NCI-H524 (cell line): ENCODE results near the gene AKAP8.
A peak's percentile ranks its signal among the peaks of the same experiment; 100 is the strongest.
"Not testable (repeated sequence)": the region's sequence is repeated elsewhere in the genome, so short reads cannot be mapped to it uniquely, and the experiment has no call there.

Experiments used
- DNase-seq, 2 experiments: peaks; one replicate each; lab custom pipeline; 2025; lab: John Stamatoyannopoulos, UW

AKAP8 gene

DNA sequence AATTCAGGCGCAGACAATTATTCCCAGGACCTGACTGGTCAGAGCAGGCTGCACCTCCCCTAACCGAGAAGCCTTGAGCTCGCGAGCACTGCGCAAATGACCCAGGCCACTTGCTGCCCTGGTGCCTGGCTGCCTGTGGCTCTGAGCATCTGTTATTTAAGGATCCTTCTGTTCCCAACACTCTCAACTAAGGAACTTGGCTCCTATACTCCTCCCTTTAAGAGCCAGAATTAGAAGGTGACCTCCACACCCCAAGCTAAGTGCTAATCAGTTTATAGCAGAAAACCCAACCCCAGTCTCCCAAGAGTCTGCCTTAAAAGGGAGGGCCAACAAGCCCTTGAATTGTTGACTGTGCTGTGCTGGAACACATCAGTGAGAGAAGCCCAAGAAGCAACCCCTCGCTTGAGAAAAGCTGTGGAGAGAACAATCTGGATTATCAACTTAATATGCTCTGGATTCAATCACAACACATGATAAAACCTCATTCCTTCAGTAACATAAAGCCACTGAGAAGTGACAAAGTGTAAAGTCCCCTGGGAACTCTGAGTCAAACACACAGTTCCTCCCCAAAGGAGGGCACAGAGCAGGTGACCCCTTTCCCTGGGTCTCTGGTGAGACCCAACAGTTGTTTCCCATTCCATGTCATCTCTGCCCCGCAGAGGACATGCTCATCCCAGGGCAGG is 24.7 kb upstream of the AKAP8 start:
- DNase-seq = no peak

DNA sequence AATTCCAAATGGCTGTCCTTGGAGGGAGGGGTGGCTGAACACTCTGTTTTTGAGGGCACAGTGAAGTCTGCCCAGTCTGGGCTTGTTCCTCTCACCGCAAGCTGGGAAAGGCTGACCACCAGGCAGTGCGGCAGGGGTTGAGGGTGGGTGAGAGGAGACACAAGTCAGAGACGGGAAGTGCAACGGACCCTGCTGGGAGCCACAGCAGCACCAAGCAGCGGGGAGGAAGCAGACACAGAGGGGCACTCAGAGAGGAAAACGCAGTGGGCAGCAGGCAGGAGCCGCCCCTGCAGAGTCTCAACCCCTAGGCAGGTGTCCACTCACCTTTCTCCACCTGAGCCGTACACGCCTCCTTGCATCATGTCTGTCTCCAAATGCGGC is 23.6 kb upstream of the AKAP8 start:
- DNase-seq = no peak

DNA sequence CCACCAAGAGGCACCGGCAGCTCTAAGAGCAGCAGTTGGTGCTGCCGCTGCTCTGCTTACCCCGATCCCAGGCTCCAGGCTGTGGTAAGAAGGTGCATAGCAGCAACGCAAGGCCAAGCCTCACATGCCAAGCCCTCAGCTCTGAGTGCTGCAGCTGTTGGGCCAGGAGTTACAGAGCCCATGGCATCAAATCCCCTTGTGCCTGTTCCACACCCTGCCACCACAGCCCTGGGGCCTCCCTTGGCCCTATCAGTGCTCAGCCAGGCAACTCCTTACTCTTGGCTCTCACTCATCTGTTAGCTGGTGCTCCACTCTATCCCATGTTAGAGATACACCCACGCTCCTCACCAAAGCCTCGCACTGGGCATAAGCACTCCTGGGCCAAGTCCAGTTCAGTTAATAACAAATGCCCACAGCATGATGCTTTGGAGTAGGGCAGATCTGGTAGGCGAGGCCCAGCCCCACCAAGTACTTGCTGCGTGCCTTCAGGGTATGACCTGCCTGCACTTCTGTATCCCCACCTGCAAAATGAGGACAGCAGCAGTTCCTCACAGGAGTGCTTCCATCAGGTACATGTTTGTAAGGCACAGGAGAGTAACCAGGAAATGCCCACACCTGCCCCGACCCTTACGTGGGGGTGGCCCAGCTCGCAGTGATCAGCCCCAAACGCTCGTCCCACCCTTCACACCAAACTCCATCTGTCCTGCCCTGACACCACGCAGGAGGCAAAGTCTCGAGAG is 23.0 kb upstream of the AKAP8 start:
- DNase-seq = no peak

DNA sequence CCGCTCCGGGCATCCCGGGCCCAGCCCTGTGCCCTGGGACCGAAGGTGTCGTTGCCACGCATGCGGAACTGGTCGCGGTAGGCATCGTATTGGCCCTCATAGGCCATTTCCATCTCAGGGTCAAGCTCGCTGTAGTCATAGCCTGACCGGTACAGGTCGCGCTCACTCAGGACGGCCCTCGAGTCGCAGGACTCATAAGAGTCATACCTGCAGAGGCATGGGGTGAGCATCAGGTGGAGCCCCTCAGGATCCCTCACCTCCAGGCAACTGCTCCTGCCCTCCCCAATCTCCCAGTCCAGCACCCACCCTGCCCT is 21.8 kb upstream of the AKAP8 start:
- DNase-seq = no peak

DNA sequence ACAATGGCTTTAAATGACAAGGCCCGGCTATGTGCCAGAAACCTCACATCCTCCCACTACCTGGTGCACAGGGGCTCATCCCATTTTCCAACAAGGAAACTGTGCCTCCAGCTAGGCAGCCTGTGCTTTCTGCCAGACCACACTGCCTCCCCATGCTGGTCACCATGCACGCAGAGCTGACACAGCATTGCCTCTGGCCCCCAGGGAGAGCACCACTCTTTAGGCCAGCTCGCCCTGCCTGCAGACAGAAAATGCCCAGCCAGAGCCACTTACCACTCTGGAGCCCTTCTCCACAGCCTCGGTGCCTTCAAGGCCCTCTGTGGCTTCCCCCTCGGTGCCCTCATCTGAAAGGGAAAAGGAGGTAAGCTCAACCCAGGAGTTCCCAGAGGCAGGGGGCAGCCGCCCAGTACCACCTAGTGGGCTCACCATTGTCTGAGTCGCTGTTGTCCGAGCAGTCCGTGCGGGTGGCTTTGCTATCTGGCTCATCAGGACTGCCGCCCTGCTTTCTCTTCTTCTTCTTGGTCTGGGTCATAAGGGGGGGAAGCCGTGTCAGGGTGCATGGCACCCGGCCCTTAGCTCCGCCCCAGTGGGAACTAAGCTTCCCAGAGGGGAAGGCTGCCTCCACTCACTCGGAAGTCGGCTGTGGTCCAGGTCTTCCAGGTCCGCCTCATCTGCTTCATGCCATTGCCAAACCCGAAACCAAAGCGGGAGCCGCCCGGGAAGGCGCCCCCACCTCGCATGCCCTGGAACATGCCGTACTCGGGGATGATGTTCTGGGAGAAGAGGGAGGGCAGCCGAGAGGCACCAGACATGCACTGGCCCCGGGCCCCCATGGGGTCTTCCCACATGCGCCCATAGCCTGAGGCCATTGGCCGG is 21.2 kb upstream of the AKAP8 start:
- no peak for DNase-seq

DNA sequence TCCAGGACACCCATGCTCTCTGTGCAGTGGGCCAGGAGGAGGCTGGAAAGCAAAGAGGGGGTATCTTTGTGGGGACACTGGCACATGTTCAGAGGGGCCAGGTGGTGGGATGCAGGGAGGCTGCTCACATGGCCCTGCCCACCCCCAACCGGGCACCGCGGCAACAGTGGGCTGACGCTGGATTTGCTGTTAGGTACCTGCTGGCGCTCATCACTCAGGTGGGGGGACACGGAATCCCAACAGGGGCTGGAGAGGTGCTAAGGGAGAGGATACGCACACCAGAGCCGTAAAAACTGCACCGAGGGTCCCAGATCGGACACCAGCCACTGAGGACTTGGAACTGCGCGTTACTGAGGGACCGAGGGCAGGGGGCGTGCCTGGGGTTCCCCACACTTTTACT is 20.0 kb upstream of the AKAP8 start:
- no peak for DNase-seq

DNA sequence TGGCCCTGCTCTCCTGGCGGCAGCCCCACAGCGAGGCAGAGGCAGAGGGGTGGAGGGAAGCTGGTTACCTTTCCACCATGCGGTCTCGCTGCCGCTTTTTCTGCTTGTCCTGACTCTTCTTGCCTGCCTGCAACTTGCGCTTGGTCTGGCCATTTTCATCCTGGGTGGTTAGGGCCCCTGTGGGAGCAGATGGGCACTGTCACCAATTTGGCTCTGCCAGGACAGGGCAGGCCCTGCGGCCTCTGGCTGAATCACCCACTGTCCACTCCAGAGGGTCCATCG is 19.6 kb upstream of the AKAP8 start:
- no peak for DNase-seq

DNA sequence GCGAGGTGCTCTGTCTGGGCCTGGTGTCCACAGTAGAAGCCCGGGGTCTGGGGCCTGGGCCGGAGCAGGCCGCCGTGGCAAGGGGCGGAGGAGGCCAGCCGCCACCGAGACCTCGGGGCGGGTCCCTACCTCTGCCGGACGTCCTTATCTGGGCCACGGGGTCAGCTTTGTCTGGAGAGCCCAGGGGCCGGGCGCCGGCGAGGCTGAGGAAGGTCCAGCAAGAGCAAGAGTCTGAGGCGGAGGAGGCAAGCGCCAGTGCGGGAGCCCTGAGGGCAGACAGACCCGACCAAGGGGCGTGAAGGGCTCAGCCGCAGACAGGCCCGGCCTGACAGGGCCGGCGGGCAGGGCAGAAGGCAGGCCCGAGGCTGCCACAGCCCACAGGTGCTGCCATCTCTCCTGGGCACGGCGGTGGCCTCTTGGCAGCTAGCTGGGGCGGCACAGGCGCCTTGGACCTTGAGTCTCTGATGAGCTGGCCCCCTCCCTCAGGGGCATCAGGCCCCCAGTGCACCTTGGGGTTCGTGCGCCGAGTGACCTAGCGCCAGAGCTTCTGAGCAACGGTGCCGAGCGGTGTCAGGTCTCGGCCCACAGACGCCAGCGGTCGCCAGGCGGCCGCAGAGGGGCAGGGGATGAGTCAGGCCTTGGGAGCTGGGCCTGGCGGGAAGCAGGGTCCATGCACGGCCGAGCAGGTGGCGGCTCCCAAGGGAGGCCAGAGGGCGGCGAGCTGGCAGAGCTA is 19.1 kb upstream of the AKAP8 start:
- no peak for DNase-seq

DNA sequence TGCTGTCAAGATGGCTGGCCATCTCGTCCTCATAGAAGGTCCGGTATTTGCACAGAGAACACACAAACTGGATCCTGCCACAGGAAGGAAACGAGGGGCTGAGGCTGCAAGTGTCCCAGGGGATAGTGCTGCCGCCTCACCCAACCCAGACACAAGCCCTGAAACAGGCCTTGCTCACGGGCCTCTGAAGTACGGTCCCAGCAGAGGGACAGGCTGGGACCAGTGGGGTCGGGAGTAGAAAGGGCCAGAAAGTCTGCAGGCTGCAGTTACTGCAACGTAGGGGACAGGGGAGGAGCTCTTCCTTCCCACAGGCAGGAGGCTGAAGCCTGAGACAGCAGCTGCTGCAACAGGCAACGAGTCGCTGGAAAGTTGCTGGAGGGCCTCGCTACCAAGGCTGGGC is 18.2 kb upstream of the AKAP8 start:
- no peak for DNase-seq

DNA sequence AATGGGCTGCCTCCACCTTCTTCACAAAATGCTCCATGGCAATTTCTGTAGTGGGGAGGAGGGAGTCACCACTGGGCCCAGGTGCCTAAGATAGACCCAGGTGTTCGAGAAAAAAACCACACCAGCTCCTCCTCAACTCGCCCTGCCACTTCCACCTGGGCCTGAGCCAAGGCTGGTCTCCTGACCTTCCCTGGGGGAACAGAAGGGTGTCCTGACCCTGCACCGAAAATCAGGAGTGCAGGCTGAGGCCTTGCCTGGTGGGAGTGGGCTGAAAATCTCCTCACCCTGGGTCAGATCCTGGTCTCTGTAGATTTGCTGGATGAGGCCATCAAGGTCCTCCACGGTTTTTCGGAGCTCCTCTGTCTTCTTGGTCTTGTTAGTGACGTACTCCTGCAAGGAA is 17.6 kb upstream of the AKAP8 start:
- no peak for DNase-seq

DNA sequence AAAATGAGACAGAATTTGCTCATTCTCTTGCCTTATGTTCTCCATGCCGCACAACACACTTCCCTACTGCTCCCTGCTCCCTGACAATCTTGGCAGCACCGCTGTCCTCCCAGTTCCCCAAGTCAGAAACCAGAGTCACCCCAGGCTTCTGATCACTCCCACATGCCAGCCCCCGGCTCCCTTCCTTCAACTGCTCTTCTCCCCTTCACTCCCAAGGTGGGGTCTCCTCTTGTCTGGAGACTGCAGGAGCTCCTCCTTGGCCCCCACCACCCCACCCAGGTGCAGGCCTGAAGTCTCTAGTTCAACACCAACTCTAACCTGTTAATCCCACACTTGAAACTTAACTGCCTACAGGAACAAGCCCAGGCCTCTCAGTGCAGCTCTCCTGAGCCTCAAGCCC is 16.8 kb upstream of the AKAP8 start:
- DNase-seq = no peak

DNA sequence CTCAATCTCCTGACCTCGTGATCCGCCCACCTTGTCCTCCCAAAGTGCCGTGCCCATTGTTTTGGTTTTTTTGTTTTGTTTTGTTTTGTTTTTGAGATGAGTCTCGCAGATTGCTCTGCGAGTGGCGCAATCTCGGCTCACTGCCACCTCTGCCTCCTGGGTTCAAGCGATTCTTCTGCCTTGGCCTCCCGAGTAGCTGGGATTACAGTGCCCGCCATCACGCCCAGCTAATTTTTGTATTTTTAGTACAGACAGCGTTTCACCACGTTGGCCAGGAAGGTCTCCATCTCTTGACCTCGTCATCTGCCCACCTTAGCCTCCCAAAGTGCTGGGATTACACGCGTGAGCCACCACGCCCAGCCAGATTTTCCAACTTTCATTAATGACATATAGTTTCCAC is 15.7 kb upstream of the AKAP8 start:
- not testable (repeated sequence) for DNase-seq

DNA sequence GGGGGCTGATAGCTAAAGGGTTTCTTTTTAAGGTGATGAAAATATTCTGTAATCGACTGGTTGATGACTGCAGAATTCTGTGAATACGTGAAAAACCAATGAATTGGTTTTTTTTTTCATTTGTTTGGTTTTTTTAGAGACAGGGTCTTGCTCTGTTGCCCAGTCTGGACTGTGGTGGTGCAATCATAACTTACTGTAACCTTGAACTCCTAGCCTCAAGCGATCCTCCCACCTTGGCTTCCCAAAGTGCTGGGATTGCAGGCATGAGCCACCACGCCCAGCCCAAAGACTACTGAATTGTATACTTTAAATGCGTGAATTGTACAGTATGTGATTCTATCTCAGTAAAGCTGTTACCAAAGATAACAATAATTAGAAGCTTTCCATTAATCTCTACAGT is 14.8 kb upstream of the AKAP8 start:
- no peak for DNase-seq

DNA sequence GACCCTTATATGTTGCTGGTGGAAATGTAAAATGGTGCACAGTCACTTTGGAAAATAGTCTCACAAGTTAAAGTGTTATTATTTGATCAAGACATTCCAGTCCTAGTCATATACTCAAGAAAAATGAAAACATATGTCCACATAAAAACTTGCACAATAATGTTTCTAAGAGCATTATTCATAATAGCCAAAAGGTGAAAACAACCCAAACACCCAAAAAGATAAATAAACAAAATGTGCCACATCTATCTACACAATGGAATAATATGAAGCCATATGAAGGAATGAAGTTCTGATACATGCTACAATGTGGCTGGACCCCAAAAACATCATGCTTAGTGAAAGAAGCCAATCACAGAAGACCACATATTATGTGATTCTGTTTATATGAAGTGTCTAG is 14.4 kb upstream of the AKAP8 start:
- no peak for DNase-seq

DNA sequence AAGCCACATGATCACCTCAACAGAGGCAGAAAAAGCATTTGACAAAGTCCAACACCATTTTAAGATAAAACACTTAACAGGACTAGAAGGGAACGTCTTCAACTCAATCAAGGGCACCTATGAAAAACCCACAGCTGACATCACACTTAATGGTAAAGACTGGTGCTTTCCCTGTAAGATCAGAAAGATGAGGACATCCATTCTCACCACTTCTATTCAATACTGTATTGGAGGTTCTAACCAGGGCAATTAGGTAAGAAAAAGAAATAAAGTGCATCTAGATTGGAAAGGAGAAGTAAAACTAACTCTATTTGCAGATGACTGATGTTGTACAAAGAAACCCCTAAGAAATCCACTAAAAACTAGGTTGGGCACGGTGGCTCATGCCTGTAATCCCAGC is 11.2 kb upstream of the AKAP8 start:
- no peak for DNase-seq

DNA sequence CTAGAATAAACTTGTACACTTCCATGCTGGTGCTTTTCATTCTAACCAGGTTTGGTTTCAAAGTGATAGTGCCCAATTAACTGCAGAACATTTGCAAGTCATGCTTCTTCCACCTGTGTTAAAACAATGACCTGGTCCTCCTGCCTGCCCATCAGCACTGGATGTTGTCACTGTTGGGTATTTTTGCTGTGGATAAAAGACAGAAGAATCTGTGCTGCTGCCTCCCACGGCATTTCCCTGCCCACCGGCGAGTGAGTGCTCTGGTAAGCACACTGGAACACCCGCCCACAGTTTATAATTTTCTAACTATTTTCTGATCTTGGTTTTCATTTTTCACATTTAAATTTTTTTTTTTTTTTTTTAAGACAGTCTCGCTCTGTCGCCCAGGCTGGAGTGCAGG is 2.3 kb upstream of the AKAP8 start:
- DNase-seq = no peak

DNA sequence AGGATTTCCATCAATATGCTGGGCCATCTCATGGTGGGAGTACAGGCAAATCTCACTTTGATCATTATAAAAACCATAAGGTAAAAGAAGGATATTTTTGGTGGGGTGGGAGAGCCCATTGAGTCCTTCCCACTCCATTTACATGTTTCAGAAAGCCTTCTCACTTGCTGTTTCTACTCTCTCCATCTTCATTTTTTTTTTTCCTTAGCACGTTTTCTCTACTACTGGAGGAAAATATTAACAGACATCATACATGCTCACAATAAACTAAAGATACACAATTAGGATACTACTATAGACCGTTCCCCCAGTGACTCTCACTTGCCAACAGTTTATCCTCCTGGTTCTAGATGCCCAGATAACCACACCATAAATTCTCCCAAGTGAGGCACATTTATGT is 1.8 kb upstream of the AKAP8 start:
- no peak for DNase-seq

DNA sequence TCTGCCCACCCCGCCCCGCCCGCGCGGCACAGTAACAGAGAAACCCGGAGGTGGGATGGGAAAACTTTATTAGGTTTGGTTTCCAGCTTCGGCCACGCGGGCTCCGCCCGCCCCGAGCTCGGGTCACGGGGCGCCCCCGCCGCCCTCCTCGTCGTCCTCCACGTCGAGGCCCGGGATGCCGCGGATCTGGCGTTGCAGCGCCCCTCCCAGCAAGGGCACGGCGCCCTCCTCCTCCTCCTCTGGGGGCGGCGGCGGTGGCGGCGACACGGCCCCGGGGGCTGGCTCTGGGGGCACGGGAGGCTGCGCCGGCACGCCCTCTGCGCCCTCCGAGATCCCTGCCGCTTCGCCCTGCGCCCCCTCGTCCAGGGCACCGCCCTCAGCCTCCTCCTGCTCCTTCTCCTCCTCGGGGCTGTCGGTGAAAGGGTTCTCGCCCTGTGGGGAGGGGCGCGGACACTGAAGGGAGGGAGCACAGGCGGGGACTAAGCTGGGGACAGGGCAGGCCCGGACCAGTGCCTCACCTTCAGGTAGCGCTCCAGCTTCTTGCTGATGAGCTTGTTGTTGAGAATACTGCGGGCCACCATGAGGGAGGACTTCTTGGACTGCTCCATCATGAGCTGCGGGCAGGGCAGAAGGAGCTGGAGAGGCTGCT is 536 bp upstream of the AKAP8 start:
- DNase-seq = peak; percentile 41 to 69

DNA sequence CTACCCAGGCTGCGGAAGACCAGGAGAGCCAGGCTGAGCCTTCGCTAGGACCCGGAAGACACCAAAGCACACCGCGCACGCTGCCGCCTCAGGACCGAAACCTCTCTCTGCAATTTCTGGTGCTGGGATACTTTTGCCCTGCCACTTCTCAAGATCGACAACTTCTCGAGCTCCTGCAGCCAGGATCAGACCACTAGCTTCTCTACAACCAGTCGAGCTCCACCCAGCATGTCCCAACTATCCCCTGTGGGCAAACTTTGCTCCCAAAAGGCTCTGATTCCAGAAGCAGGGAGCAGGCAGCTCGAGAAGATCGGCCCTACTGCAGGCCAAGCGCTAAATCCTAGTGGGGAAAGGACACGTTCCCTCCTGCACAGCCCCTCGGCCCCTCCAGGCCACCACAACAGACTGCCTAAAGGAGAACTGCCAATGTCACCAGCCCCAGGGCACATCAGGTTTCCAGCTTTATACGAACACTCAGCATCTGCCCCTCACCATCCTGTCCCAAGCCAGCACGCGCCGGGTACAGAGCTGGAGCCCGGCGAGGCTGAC is 979 bp downstream of the AKAP8 start:
- peak; percentile 25 to 51 for DNase-seq

DNA sequence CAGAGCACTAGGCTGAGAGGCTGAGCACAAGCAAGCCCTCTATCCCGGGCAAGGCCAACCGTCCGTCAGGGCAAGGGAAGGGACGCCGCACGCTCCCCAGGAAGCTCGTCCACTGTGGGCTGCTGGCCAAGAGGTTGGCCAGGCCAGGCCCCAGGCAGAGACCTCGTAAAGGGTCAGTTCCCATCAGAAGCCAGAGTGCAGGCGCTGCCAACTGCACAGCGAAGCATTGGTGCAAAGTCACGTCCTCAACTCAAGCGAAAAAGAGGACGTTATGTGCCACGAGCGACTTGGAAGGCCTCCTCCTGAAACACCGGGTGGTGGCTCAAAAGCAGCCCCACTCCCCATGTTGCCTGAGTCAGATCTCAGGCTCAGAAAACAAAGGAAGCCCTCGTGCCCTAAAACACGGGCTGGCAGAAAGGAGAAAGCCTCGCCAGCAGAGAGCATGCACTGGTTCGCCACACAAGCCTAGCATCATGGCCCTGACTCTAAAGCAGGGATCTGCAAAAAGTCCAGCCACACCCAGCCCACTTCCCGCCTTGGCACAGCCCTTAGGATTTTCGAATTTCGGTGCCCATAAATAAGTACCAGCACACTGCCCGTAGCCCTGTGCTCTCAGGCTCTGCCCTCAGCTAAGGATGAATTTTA is 4.7 kb downstream of the AKAP8 start:
- DNase-seq = no peak

DNA sequence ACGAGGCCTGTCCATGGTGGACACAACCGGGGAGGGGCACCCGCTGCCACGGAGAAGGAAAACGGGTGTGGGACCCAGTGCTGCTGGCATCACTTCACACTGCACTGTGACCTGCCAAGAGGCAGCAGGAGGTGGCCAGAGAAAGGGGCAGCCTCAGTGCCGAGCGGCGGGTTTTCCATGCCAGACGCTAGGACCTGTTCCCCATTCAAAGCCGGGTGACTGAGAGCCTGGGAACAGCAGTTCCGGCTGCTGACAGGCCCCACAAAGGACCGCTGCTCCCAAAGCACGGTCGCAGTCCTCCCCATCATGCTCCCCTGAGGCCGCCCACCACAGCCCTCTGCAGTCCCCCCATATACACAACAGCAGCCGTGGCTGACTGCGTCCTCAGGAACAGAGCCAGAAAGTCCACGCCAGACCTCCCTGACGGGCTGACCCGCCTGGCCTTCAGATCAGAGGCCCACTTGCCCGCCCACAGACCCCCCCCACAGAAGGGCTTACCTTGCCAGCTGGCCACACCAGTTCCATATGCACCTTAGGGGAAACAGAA is 5.4 kb downstream of the AKAP8 start:
- DNase-seq = no peak
